HG02623 (cell line): ENCODE results near the gene UIMC1.
"Not testable (repeated sequence)": the region's sequence is repeated elsewhere in the genome, so short reads cannot be mapped to it uniquely, and the experiment has no call there.

Experiments
- ATAC-seq: cut with Tn5 transposase; IDR thresholded peaks from one replicate; pipeline ENCODE4 v1.9.1; 2021; ENCODE audit warnings: moderate library complexity; ENCODE audit not compliant: unreplicated experiment

The UIMC1 gene

GRCh38 chr5:177010153-177010552 lies 3.6 kb upstream of the UIMC1 start:
- no peak for ATAC-seq

GRCh38 chr5:177008716-177009115 lies 2.1 kb upstream of the UIMC1 start:
- ATAC-seq = no peak

GRCh38 chr5:177005619-177006264 lies 837 bp downstream of the UIMC1 start:
- ATAC-seq = peak; percentile 38

GRCh38 chr5:177004961-177005360 lies 1.6 kb downstream of the UIMC1 start:
- ATAC-seq = no peak

GRCh38 chr5:177003649-177004048 lies 2.9 kb downstream of the UIMC1 start:
- ATAC-seq = no peak

GRCh38 chr5:176999526-176999925 lies 7.1 kb downstream of the UIMC1 start:
- ATAC-seq = not testable (repeated sequence)

- ATAC-seq = no peak
Measured at GRCh38 chr5:176998828-176999227, 7.8 kb downstream of the UIMC1 start.

- ATAC-seq = no peak
Measured at GRCh38 chr5:176996780-176997179, 9.8 kb downstream of the UIMC1 start.

GRCh38 chr5:176995896-176996767 lies 10.4 kb downstream of the UIMC1 start:
- no peak for ATAC-seq

GRCh38 chr5:176995122-176995490 lies 11.5 kb downstream of the UIMC1 start:
- ATAC-seq = no peak

- ATAC-seq = no peak
Measured at GRCh38 chr5:176994460-176995121, 12.0 kb downstream of the UIMC1 start.

- ATAC-seq = not testable (repeated sequence)
Measured at GRCh38 chr5:176993081-176993480, 13.5 kb downstream of the UIMC1 start.

- no peak for ATAC-seq
Measured at GRCh38 chr5:176987583-176987982, 19.0 kb downstream of the UIMC1 start.

- ATAC-seq = no peak
Measured at GRCh38 chr5:176986280-176986679, 20.3 kb downstream of the UIMC1 start.

- no peak for ATAC-seq
Measured at GRCh38 chr5:176985516-176985915, 21.1 kb downstream of the UIMC1 start.

GRCh38 chr5:176984176-176984575 lies 22.4 kb downstream of the UIMC1 start:
- not testable (repeated sequence) for ATAC-seq

- not testable (repeated sequence) for ATAC-seq
Measured at GRCh38 chr5:176983593-176983992, 23.0 kb downstream of the UIMC1 start.

GRCh38 chr5:176983112-176983511 lies 23.5 kb downstream of the UIMC1 start:
- ATAC-seq = not testable (repeated sequence)

- no peak for ATAC-seq
Measured at GRCh38 chr5:176980818-176981217, 25.8 kb downstream of the UIMC1 start.

GRCh38 chr5:176979669-176980068 lies 26.9 kb downstream of the UIMC1 start:
- ATAC-seq = no peak

GRCh38 chr5:176965633-176966032 lies 40.9 kb downstream of the UIMC1 start:
- no peak for ATAC-seq

- no peak for ATAC-seq
Measured at GRCh38 chr5:176959051-176959450, 47.5 kb downstream of the UIMC1 start.
